H1 (cell line): ENCODE measurements around the gene CNNM4. TPM values are rescaled to one million over a fixed set of nuclear protein-coding genes. Genes with fewer than 3 reads are reported as not detected.

Experiments
- EGR1 ChIP-seq: IDR thresholded peaks from 2 replicates; pipeline ENCODE4 v1.6.1; 2011; ENCODE audit warnings: low read depth, low read length, borderline replicate concordance
- KDM4A ChIP-seq: IDR thresholded peaks from one replicate; pipeline ENCODE4 v1.7.1; 2012; ENCODE audit warnings: low read depth, mild to moderate bottlenecking, moderate library complexity, low read length, inconsistent platforms; ENCODE audit not compliant: severe bottlenecking
- POLR2A ChIP-seq, 2 experiments: IDR thresholded peaks; 1 replicate in 1 of 2; 2 replicates in 1 of 2; pipeline ENCODE4 v1.6.1; 2011; ENCODE audit warnings: low read depth in 2 of 2, low read length in 2 of 2, mild to moderate bottlenecking in 2 of 2; ENCODE audit errors: control extremely low read depth in 1 of 2
- RBBP5 ChIP-seq: IDR thresholded peaks from 2 replicates; pipeline ENCODE4 v1.7.1; 2012; ENCODE audit warnings: low read depth, mild to moderate bottlenecking, inconsistent platforms, low read length, moderate library complexity, borderline replicate concordance
- YY1 ChIP-seq: IDR thresholded peaks from 2 replicates; pipeline ENCODE4 v1.6.1; 2011; ENCODE audit warnings: low read depth, mild to moderate bottlenecking, low read length
- polyA plus RNA-seq, 7 experiments: library from polyadenylated mRNA; depleted of rRNA in 3 of 7; stranded (reverse) in 5 of 7; unstranded in 2 of 7; fragments of >200 nt in 5 of 7; fragments of 200-250 nt in 2 of 7; gene quantifications; 1 replicate in 5 of 7; 2 replicates in 1 of 7; 4 replicates in 1 of 7; pipeline versions ENCODE4 v1.2.1 to v1.2.3, GENCODE V29; 2011 to 2013; ENCODE audit warnings: missing spikeins in 2 of 7, mixed read lengths in 2 of 7
- total RNA-seq: library from RNA; stranded (reverse); fragmentation: NEBNext Ultra II Directional; extraction: Animal tissue kit (Norgen Biotek cat#: 25700); gene quantifications from 2 replicates; pipeline ENCODE4 v1.2.1, GENCODE V29; 2021

CNNM4 gene
- total and polyA plus RNA-seq, 2 of the 8 experiments (the other 6 are each of a cell fraction or from before 2014, with no cell fraction given), result 10.3 to 11.0 TPM

DNA sequence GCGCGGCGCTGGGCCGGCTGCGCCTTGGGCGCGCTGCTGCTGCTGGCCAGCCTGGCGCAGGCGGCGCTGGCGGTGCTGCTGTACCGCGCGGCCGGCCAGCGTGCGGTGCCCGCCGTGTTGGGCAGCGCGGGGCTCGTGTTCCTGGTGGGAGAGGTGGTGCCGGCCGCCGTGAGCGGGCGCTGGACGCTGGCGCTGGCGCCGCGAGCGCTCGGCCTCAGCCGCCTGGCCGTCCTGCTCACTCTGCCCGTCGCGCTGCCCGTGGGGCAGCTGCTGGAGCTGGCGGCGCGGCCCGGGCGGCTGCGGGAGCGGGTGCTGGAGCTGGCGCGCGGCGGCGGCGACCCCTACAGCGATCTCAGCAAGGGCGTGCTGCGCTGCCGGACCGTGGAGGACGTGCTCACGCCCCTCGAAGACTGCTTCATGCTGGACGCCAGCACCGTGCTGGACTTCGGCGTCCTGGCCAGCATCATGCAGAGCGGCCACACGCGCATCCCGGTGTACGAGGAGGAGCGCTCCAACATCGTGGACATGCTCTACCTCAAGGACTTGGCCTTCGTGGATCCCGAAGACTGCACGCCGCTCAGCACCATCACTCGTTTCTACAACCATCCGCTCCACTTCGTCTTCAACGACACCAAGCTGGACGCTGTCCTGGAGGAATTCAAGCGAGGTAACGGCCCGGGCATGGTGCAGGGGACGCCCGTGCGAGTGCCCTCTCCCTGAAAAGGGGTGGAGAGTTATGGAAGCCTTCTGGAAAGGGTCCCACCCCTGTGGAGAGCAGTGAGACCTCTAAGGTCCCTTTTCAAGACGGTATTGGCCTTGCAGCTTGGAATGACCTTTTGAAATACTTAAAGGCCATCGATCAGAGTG lies 56.4 kb downstream of the CNNM4 start (continued):
- TF ChIP-seq POLR2A (IDR thresholded peaks at IDR 0.05; ENCODE audit: control extremely low read depth in 1 of 2, low read depth in 2 of 2, low read length in 2 of 2) (0 out of 3 replicates have a peak, but pooled peaks of 1 of the 2 experiments have one; percentile 2), EGR1 (no peak), RBBP5 (peak; percentile 16; the same call in 1 of the 2 replicates), YY1 (0 out of 2 replicates have a peak, but pooled peaks have one; percentile 5), KDM4A (peak; percentile 23)
